22Rv1 (cell line): ENCODE measurements around the gene PARD3.

ENCODE experiments used
- CTCF ChIP-seq: fragments of 450-650 bp; IDR thresholded peaks from 2 replicates; pipeline ENCODE4 v1.5.1; 2017; ENCODE audit warnings: mild to moderate bottlenecking
- ZFX ChIP-seq: fragments of 450-650 bp; IDR thresholded peaks from 2 replicates; pipeline ENCODE4 v1.6.1; 2017; ENCODE audit warnings: antibody characterized with exemption, borderline replicate concordance

- TF ChIP-seq ZFX, result no peak
- no peak for TF ChIP-seq CTCF
Observed at GRCh38 chr10:34713875-34714274, 101.2 kb downstream of the PARD3 start.
